ENCODE measurements around the gene PDE8A. TPM values are rescaled to one million over a fixed set of nuclear protein-coding genes. Genes with fewer than 3 reads are reported as not detected.
"Not testable (repeated sequence)": the region's sequence is repeated elsewhere in the genome, so short reads cannot be mapped to it uniquely, and the experiment has no call there.

The PDE8A gene
- polyA plus RNA-seq, 4 donors, result 37.4 to 49.2 (median 42.2) TPM

DNA sequence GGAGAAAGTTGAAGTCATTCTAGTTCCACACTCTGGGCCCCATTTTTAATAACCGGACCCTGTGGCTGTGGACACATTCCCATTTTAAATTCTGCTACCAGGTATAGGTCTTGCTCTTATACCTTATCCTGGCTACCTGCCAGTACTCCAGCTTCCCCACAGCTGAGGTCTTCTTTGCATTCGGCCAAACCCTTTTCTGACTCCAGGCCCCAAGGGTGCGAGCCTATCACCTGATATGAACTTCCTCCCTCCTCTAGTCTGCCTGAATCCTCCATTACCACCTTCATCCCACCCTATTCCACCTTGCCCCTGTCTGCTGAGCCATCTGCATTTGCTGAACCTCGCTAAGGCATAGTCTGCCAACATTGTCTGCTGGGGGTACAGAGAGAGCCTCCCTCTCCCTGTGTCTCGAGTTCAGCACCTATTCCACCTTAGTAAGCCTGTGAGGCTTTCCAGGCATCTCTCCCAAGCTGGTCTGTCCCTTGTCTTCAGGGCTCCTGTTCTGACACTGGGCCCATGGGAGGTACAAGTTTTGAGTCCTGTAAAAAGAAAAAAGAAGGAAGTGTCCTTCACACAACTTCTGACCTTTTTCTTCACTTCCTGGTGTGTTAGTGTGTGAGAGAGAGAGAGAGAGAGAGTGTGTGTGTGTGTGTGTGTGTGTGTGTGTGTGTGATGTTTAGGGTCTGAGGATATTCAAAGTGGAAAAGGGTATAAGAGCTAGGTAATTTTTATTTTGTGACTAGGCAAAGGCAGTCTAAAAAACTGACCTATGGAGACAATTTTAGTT is 27.0 kb downstream of the PDE8A start:
- no peak for DNase-seq (ENCODE audit: low read depth in 4 of 4, low spot score in 3 of 4)

DNA sequence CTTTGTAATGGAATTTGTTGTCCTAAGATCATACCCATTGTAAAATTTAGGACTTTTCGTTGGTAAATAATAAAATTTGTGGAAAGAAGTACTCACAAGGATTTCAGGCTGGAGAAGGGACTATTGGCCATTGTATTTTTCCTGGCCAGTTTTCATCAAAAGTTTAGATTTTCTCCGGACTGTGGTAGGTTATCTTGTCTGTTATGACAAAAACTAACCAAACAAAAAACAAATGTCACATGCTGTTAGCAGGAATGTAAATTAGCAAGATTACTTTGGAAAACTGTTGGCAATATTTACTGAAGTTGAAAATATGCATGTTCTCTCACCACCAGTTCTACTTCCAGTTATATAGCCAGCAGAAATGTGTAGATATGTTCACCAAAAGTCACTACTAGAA is 27.8 kb downstream of the PDE8A start:
- no peak for DNase-seq (ENCODE audit: low read depth in 4 of 4, low spot score in 3 of 4)

DNA sequence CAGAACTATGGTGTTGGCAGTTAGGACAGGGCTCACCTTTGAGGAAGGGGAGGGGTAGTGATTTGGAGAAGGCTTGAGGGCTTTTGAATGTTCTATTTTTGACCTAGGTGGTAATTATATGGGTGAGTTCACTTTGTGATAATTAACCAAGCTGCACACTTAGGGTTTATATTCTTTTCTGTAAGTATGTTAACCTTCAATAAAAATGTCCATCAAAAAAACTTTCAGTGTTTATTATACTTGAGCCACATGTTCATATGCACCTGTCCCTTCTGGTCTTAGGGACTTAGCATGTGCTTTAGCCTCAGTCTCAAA is 28.4 kb downstream of the PDE8A start:
- no peak for DNase-seq (ENCODE audit: low read depth in 4 of 4, low spot score in 3 of 4)

DNA sequence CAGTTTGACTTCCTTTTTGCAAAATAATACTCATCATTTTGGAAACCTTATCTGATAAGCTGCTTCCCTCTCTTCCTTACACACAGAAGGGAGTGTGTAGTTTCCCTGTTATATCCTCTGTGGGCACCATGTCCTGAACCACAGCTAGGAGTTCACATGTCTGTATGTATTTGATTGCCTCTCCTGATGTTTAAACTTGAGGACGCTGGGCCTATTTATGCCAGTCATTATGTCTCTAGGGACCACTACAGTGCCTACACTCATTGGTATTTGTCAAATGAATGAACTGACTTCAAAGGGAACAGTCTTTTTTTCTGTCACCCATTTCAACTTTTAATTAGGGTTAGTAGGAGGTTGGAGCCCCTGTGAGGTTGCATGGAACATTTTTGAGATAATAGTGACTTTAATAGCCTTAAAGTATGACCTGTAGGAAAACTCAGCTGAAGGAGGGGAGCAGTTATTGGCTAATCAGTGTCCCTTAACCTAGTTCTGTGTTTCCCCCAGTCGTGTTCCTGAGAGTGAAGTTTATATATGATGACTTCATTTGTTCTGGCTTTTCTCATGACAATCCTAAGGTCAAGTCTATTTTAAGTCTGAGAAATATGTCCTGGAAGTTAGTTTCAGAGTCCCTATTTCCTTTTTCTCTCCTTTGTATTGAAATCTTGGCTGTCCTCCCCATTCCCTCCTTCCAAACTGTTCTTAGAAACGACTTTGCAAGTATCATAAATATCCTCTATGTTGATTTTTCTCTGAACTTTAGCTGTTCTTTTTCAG is 28.9 kb downstream of the PDE8A start:
- DNase-seq (ENCODE audit: low read depth in 4 of 4, low spot score in 3 of 4), result peak in 2 of 4 donors; percentile 43 to 48

DNA sequence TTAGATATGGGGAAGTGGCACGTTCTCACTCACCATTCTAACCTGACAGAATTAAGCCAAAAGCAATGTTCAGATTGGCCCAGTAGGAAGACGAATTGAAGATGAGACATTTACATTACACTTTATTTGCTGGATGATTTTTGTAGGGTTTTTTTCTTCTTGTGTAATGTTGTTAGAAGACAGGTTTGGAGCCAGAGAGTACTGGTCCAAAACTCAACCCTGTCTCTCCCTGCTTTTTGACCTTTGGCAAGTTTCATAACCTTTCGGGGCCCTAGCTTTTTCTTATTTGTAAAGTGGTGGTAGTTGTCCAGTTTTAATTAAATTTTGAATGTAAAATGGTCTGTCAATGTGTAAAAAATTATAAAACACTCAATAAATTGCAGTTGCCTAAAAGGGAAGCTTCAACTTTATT is 29.5 kb downstream of the PDE8A start:
- no peak for DNase-seq (ENCODE audit: low read depth in 4 of 4, low spot score in 3 of 4)

DNA sequence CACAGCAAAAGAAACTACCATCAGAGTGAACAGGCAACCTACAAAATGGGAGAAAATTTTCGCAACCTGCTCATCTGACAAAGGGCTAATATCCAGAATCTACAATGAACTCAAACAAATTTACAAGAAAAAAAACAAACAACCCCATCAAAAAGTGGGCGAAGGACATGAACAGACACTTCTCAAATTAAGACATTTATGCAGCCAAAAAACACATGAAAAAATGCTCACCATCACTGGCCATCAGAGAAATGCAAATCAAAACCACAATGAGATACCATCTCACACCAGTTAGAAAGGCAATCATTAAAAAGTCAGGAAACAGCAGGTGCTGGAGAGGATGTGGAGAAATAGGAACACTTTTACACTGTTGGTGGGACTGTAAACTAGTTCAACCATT is 30.1 kb downstream of the PDE8A start:
- not testable (repeated sequence) for DNase-seq (ENCODE audit: low read depth in 4 of 4, low spot score in 3 of 4)

DNA sequence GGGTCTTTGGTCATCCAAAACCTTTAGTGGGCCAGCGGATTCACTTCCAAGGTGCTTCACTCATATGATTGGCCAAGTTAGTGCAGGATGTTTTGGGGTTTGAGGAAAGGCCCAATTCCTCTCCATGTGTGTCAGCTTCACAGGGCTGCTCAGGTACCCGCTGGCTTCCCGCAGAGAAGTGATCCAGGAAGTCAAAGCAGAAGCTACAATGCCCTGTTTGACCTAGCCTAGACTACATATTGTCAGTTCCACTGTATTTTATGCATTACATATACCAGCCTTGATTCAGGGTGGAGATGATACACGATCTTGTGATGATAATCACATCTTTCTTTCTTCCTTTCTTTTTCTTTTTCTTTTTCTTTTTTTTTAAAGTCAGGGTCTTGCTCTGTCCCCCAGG is 32.1 kb downstream of the PDE8A start:
- no peak for DNase-seq (ENCODE audit: low read depth in 4 of 4, low spot score in 3 of 4)

DNA sequence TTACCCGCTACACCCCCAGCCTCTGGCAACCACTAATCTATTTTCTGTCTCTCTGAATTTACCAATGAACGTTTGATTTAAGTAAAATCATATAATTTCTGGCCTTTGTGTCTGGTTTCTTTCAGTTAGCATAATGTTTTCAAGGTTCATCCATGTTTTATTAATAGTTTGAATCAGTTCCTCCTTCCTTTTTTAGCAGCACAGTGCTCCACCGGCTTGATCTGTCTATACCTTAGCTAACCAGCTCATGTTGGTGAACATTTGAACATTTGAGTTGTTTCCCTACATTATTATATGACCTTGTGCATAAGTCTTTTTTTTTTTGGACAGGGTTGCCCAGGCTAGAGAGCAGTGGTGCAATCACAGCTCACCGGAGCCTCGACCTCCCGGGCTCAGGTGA is 33.3 kb downstream of the PDE8A start:
- DNase-seq (ENCODE audit: low read depth in 4 of 4, low spot score in 3 of 4), result no peak

DNA sequence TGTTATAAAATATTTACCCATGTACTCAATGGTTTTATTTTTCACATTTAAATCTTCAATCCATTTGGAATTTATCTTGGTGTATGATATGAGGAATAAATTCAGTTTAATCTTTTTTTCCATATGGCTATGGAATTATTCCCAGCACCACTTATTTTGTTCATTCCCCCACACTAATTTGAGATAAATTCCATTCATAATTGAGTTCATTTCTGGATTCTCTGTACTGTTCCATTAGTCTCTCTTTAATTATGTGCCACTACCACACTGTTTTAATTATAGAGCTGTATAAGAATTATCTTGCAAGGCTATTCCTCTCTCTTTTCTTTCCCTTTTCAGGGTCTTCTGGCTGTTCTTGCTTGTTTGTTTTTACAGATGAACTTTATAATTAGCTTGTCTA is 34.6 kb downstream of the PDE8A start:
- DNase-seq (ENCODE audit: low read depth in 4 of 4, low spot score in 3 of 4), result no peak

DNA sequence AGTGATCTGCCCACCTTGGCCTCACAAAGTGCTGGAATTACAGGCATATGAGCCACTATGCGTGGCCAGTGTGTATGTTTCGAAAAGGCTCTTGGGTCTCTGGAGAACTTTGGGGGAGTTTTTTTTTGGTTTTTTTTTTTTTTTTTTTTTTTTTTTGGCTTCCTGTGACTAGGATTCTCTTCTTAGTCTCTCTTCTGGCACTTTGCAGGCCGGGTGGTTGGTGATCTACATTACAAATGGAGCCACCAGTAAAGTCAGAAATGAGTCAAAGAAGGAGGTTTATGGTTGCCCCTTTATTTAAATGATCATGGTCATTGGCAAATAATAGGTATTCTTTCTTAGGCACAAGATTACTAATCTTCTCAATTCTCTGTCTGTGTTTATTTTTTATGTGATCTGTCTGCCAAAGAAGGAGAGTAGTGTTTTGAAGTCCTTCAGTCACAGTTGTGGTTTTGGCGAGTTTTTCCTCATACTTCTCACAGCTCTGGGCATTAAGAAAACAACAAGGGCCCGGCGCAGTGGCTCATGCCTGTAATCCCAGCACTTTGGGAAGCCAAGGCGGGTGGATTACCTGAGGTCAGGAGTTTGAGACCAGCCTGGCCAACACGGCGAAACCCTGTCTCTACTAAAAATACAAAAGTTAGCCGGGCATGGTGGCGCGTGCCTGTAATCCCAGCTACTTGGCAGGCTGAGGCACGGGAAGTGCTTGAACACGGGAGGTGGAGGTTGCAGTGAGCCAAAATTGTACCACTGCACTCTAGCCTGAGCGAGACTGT is 38.3 kb downstream of the PDE8A start:
- no peak for DNase-seq (ENCODE audit: low read depth in 4 of 4, low spot score in 3 of 4)

DNA sequence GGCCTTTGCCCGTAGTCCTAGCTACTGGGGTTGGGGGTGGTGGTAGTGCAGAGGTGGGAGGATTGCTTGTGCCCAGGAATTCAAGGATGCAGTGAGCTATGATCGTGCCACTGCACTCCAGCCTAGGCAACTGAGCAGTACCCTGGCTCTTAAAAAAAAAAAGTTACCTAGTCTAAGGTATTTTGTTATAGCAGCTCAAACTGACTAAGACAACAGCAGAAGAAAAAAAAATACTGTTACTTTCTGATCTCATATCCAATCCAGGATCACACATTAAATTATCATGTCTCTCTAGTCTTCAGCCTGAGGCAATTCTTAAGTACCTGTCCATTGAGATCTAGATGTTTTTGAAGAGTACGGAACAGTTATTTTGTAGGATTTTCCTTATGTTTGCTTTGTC is 39.8 kb downstream of the PDE8A start:
- no peak for DNase-seq (ENCODE audit: low read depth in 4 of 4, low spot score in 3 of 4)

DNA sequence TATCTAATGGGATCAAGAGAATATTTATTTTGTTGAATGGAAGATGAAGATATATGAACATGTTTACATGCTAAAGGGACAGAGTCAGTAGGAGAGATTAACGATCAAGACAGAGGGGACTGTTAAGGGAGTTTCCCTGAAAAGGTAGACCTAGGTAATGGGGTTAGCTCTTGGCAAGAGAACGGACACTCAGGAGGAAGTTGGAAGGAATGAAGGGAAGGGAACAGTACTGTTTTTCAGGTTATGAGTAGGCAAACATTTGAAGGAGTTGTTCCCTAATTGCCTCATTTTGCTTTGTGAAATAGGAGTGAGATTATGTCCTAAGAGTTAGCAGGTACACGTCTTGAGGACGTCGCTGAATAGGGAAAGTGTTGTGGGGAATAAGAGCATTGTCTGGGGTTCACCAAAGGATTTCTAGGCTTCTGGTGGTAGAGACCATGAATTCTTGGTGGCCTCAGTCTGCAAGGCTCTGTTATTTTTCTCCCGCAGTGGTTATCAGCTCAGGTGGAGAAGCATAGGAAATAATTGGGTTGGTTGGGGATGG is 41.3 kb downstream of the PDE8A start:
- DNase-seq (ENCODE audit: low read depth in 4 of 4, low spot score in 3 of 4), result no peak

DNA sequence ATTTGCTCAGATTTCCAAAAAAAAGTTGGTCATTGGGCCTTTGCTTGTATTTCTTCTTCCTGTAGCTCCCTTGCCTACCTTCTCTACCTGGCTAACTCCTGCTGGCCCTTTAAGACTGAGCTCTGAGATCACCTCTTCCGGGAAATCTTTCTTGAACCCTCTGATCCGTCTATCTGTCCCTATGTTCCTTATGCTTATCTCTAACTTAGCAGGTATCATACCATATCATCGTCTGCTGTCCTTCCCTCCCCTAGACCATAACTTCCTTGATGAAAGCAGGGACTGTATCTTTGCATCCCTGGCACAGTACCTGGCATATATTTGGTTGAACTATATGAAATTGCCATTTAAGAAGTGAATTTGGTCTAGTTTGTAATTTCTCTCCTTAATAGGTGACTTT is 42.3 kb downstream of the PDE8A start:
- DNase-seq (ENCODE audit: low read depth in 4 of 4, low spot score in 3 of 4), result no peak

DNA sequence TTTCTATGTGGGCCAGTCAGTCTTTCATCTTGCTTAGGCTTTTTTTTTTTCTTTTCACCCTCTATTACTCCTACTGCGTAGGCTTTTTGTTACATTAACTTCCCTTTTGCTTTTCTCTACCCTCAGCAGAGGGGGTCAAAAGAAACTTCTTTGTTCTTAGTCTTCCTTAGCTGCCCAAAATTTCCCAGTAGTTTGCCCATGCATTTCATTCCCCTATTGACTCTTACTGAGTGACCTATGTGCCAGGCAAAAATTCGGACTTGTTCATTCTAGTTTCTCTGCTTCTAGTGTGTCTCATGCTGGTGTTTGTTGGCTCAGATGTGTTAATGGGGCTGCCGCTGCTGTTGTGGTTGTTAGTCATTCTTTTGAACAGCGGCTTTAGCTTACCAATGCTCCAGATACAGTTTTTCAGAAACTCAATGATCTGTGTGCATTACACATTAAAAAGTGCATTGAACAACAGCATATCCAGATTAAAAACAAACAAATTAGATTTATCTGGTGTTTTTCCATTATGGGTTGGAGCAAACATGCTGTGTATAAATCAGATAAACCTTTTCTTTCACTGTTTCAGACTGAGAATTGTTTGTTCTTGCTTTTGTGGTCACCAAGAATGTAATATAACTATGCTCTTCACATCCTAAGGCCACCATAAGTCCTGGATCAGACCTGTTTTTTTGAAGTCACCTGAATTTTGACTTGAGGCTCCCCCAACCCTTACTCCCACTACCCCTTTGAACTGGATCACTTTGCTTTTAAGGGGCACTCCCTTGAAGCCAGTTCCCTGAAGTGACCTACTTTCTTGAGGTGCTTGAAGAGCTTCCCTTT is 43.1 kb downstream of the PDE8A start:
- no peak for DNase-seq (ENCODE audit: low read depth in 4 of 4, low spot score in 3 of 4)

DNA sequence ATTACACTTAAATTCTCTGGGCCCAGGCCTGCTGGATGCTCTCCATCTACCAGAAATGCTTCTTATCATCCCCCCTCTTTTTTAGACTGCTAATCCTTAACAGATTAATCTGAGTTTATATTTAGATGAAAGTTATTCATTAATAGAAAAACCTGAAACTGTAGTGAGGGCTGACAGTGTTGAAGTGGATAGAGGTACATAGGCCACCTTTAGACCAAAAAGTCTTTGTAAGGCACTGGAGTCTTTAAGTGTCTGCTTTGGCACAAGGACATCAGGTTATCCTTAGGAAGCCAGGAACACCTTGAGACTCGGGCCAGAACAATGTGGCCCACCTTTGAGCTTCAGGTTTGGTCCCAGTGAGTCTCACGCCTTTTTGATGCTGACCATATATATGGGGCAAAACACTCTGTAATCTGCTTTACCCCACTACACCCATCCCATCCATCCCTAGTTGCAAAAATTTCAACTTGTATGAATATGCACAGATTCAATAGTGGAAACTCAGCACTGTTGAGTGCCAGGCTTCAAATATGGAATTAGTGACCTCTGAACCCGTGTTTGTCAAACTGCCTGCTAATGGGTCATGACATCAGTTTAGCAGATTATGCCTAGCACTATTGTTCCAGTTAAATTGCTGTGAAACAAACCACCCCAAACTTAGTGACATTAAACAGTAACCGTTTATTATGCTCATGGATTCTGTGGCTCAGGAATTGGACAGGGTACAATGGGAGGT is 44.0 kb downstream of the PDE8A start:
- DNase-seq (ENCODE audit: low read depth in 4 of 4, low spot score in 3 of 4), result no peak

DNA sequence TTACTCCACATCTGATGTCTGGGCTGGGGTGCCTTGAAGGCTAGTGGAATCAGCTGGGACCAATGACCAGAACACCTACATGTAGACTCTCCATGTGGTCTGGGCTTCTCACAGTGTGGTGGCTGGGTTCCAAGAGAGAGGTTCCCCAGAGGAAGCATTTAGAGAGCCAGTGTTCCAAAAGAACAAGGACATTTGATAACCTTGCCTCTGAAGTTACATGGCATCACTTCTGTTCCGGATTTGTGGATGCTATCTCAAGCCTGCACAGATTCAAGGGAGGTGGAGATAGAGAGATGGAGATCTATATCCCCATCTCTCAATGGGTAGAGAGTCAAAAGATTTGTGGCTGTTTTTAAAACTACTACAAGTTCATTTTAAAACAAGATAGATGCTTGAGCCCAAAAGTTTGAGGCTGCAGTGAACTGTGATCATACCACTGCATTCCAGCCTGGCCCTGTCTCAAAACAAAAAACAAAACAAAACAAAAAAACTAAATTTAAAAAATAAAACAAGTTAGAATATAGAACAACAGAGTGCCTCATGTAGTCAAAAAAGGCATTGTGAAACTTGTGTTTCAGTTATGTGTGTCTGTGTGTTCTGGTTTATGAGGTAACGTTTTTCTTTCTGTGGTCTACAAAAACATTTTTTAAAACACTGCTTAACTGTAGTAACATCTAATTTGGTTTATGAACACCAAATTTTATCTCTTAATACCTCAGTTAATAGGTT is 44.8 kb downstream of the PDE8A start:
- no peak for DNase-seq (ENCODE audit: low read depth in 4 of 4, low spot score in 3 of 4)

DNA sequence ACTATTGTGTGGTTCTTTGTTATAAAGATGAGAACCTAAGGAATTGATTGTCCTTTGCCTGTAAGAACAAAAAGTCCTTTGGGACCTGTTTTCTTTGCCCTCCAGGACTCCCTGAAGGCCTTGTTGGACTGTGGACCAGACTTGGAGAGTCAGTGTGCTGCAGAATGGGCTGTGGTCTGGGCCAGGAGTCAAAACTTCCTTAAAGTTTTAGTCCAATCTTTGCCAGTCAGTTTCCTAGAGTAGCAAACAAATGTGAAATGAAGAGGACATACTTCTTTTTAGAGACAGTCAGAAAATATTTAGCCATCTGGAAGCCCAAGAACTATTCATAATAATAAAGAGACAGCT is 45.4 kb downstream of the PDE8A start:
- DNase-seq (ENCODE audit: low read depth in 4 of 4, low spot score in 3 of 4), result no peak

DNA sequence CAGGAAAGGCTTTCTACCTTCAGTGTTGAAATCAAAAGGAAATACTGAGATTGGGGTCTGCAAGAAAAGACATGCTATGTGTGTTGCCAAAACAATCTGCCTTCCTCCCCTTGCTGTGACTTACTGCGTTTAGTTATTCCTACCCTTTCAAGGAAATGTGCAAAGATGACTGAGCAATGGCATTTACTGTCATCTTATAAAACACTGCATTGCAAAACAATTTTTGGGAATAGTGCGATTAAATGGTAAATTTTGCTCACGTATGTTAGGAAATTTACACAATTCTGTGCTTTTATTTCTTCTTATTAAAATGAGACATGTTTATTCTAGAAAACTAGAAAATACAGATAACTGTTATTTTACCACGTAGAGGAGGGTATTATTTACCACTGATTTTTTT is 45.8 kb downstream of the PDE8A start:
- DNase-seq (ENCODE audit: low read depth in 4 of 4, low spot score in 3 of 4), result no peak

DNA sequence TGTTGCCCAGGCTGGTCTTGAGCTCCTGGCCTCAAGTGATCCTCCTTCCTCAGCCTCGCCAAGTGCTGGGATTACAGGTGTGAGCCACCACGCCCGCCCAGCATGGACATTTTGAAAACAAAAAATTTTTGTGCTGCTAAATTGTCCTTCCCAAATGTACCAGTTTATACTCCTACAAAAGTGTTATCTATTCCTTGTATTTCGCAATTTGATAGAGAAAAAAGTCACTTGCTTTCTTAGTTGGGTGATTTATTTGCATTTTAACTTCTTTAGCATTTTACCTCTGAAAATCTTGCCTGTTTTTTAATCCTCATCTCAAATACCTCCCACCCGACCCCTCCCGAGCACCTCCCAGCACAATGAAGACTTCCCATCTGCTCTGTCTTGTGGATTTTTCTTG is 46.8 kb downstream of the PDE8A start:
- DNase-seq (ENCODE audit: low read depth in 4 of 4, low spot score in 3 of 4), result no peak

Measured in right renal pelvis (tissue), 4 donors.